Measurements from ENCODE around the gene RNF182. TPM values are rescaled to one million over a fixed set of nuclear protein-coding genes. Genes with fewer than 3 reads are reported as not detected.

The RNF182 gene
- total RNA-seq, 4 donors from 2014 or later = not detected

GRCh38 chr6:14029605-14030004, 104.9 kb downstream of the RNF182 start:
- H3K36me3 ChIP-seq = no peaks in the 10 kb centered on the region
- TF ChIP-seq CTCF (IDR thresholded peaks at IDR 0.05) (no peak), POLR2A (IDR thresholded peaks at IDR 0.05) (no peak), POLR2AphosphoS5 (IDR thresholded peaks at IDR 0.05) (no peak), EP300 (IDR thresholded peaks at IDR 0.05; ENCODE audit: low read depth) (no peak)
- 77 to 88% methylated on average over 5 to 6 of the region's 6 CpGs for WGBS, 2 donors (ENCODE audit: low coverage in 1 of 2)
- no peaks in the 10 kb centered on the region for H3K27me3 ChIP-seq
- in situ Hi-C loops (cut with MboI; ENCODE audit: low pct_ligation_motif_present in 1 of 4, low pct_unique_long_range_greater_than_20kb in 1 of 4, low sequenced_read_pairs in 3 of 4) = no loop called here
- DNase-seq = no peak
- intact Hi-C loops (cut with DNase I; ENCODE audit: low total_unique reads) = no loop called here
- H3K4me3 ChIP-seq = no peak overlapping the region
- H3K9me3 ChIP-seq = no peaks in the 10 kb centered on the region
- H3K27ac ChIP-seq = no peak overlapping the region
- no peaks in the 10 kb centered on the region for H3K4me1 ChIP-seq

Other genes starting within 250 kb of the RNF182 start
- gene RANBP9, start 213.1 kb upstream of the RNF182 start, total RNA-seq = 10 to 100 TPM; 17.9 to 40.8 (median 37.4) TPM
- 10 to 100 TPM; 25.7 to 58.7 (median 31.1) TPM for gene MCUR1, start 110.4 kb upstream of the RNF182 start, total RNA-seq
- 1 to 10 TPM in 3 of 4 donors, under 1 TPM in 1; 0.82 to 4.8 (median 2.1) TPM for gene CD83, start 192.8 kb downstream of the RNF182 start, total RNA-seq

All from transverse colon (tissue), 4 donors.